ENCODE data around the gene MACC1. TPM values are rescaled to one million over a fixed set of nuclear protein-coding genes. Genes with fewer than 3 reads are reported as not detected.

MACC1 gene
- total RNA-seq, 1 donor, result 0.36 TPM

DNA sequence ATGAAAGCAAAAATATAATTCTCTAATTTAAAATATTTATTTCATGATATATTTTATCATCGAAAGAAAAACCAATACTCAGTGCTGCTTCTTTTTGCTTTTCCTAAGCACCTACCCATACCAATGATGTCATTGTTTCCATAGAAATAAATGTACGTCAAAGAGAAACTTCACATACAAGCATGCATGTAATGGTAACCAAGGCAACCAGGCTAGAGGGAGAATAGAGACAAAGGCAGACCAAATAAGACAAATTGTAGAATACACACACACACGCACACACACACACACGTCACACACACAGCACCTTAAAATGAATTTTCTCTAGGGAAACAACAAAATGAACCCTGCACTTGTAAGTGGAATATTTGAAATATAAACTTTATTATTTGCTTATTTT lies 75.5 kb downstream of the MACC1 start:
- H3K4me3 ChIP-seq (ENCODE audit: insufficient read depth, low read length), result no peak overlapping the region
- no peaks in the 10 kb centered on the region for H4K20me1 ChIP-seq (ENCODE audit: insufficient read depth, low read length)
- H3K4me2 ChIP-seq (ENCODE audit: insufficient read depth, low read length), result no peak overlapping the region
- H3K9me3 ChIP-seq (ENCODE audit: low read depth, low read length), result no peaks in the 10 kb centered on the region
- DNase-seq (ENCODE audit: insufficient read length, low spot score, missing footprints), result no peak
- no peaks in the 10 kb centered on the region for H3K79me2 ChIP-seq (ENCODE audit: insufficient read depth, low read length)
- H3K36me3 ChIP-seq (ENCODE audit: insufficient read depth, low read length), result no peaks in the 10 kb centered on the region
- no peak for TF ChIP-seq CTCF (IDR thresholded peaks at IDR 0.05; ENCODE audit: extremely low read depth, low read depth, low read length)
- peaks cover 2% of the 10 kb centered on the region for H3K4me1 ChIP-seq (ENCODE audit: insufficient read depth, low read length)
- H2AFZ ChIP-seq (ENCODE audit: low read length), result no peak overlapping the region
- no peaks in the 10 kb centered on the region for H3K27me3 ChIP-seq (ENCODE audit: insufficient read depth, low read length)
- H3K27ac ChIP-seq (ENCODE audit: low read depth, low read length), result no peak overlapping the region

DNA sequence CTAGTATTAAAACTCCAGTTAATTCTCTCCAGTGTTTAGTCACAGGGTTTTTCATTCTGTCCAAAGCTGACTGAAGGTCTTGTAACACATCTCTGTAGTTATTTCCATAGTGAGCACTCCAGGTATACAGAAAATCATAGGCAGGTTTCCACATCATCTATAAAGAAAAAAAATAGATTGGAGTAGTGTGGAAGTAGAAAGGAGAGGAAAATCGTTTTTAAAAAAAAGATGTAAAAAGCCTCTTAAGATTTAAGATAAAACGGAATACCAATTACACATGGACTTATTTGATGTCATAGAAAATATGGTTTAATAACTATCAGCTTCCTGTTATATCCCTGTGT lies 76.2 kb downstream of the MACC1 start:
- H3K27ac ChIP-seq (ENCODE audit: low read depth, low read length), result no peak overlapping the region
- H3K4me1 ChIP-seq (ENCODE audit: insufficient read depth, low read length), result peaks cover 2% of the 10 kb centered on the region
- H3K27me3 ChIP-seq (ENCODE audit: insufficient read depth, low read length), result no peaks in the 10 kb centered on the region
- DNase-seq (ENCODE audit: insufficient read length, low spot score, missing footprints), result no peak
- no peaks in the 10 kb centered on the region for H4K20me1 ChIP-seq (ENCODE audit: insufficient read depth, low read length)
- H3K79me2 ChIP-seq (ENCODE audit: insufficient read depth, low read length), result no peaks in the 10 kb centered on the region
- H3K4me2 ChIP-seq (ENCODE audit: insufficient read depth, low read length), result no peak overlapping the region
- TF ChIP-seq CTCF (IDR thresholded peaks at IDR 0.05; ENCODE audit: extremely low read depth, low read depth, low read length), result no peak
- no peaks in the 10 kb centered on the region for H3K36me3 ChIP-seq (ENCODE audit: insufficient read depth, low read length)
- H2AFZ ChIP-seq (ENCODE audit: low read length), result no peak overlapping the region
- H3K4me3 ChIP-seq (ENCODE audit: insufficient read depth, low read length), result no peak overlapping the region
- no peaks in the 10 kb centered on the region for H3K9me3 ChIP-seq (ENCODE audit: low read depth, low read length)

- H2AFZ ChIP-seq (ENCODE audit: low read length), result no peak overlapping the region
Measured at GRCh38 chr7:20140291-20141001, 76.7 kb downstream of the MACC1 start.

GRCh38 chr7:20136647-20137046 lies 80.5 kb downstream of the MACC1 start:
- H4K20me1 ChIP-seq (ENCODE audit: insufficient read depth, low read length), result no peaks in the 10 kb centered on the region
- peaks cover 2% of the 10 kb centered on the region for H3K4me1 ChIP-seq (ENCODE audit: insufficient read depth, low read length)
- no peaks in the 10 kb centered on the region for H3K27me3 ChIP-seq (ENCODE audit: insufficient read depth, low read length)
- no peak for DNase-seq (ENCODE audit: insufficient read length, low spot score, missing footprints)
- H3K4me2 ChIP-seq (ENCODE audit: insufficient read depth, low read length), result no peak overlapping the region
- H3K79me2 ChIP-seq (ENCODE audit: insufficient read depth, low read length), result no peaks in the 10 kb centered on the region
- no peak overlapping the region for H3K4me3 ChIP-seq (ENCODE audit: insufficient read depth, low read length)
- H3K9me3 ChIP-seq (ENCODE audit: low read depth, low read length), result no peaks in the 10 kb centered on the region
- no peaks in the 10 kb centered on the region for H3K36me3 ChIP-seq (ENCODE audit: insufficient read depth, low read length)
- no peak overlapping the region for H2AFZ ChIP-seq (ENCODE audit: low read length)
- H3K27ac ChIP-seq (ENCODE audit: low read depth, low read length), result no peak overlapping the region
- no peak for TF ChIP-seq CTCF (IDR thresholded peaks at IDR 0.05; ENCODE audit: extremely low read depth, low read depth, low read length)

More at GRCh38 chr7:20140291-20141001, 76.7 kb downstream of the MACC1 start:
- Histone ChIP-seq H3K79me2 (ENCODE audit: insufficient read depth, low read length) (no peaks in the 10 kb centered on the region), H3K36me3 (ENCODE audit: insufficient read depth, low read length) (no peaks in the 10 kb centered on the region), H3K4me2 (ENCODE audit: insufficient read depth, low read length) (no peak overlapping the region), H3K27me3 (ENCODE audit: insufficient read depth, low read length) (no peaks in the 10 kb centered on the region), H3K9me3 (ENCODE audit: low read depth, low read length) (no peaks in the 10 kb centered on the region), H3K4me1 (ENCODE audit: insufficient read depth, low read length) (peaks cover 2% of the 10 kb centered on the region), H3K27ac (ENCODE audit: low read depth, low read length) (no peak overlapping the region), H4K20me1 (ENCODE audit: insufficient read depth, low read length) (no peaks in the 10 kb centered on the region), H3K4me3 (ENCODE audit: insufficient read depth, low read length) (no peak overlapping the region)
- DNase-seq (ENCODE audit: insufficient read length, low spot score, missing footprints), result no peak
- no peak for TF ChIP-seq CTCF (IDR thresholded peaks at IDR 0.05; ENCODE audit: extremely low read depth, low read depth, low read length)
